ENCODE data around the gene CPB1.

The CPB1 gene

DNA sequence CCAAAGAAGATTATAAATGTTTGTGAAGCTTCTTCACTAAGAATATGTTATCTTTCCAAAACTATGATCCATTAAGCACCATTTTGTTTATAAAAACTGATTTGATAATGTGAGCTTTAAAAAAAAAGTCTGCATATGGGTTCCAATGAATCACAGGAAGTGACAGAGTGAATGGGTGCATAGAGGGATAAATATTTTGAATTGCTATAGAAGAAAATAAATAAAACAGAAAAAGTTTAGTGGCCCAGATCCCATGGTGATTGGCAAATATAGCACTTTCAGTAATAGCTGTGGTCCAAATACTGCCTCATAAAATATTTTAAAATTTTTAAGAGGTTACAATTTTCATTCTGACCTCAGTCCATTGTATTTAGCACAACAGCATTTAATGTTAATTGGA is 56.6 kb downstream of the CPB1 start:
- Histone ChIP-seq H2AFZ (ENCODE audit: low read depth) (no peak overlapping the region), H3K36me3 (ENCODE audit: insufficient read depth) (no peaks in the 10 kb centered on the region), H3K4me2 (no peak overlapping the region), H3K4me1 (ENCODE audit: low read depth, poor library complexity, severe bottlenecking) (no peaks in the 10 kb centered on the region), H3K79me2 (ENCODE audit: insufficient read depth, low read depth) (no peaks in the 10 kb centered on the region), H3K27ac (no peak overlapping the region), H4K20me1 (ENCODE audit: insufficient read depth) (no peaks in the 10 kb centered on the region), H3K27me3 (ENCODE audit: insufficient read depth, low read depth) (no peaks in the 10 kb centered on the region), H3K4me3 (IDR thresholded peaks at IDR 0.05; ENCODE audit: insufficient read depth, low read depth, low read length) (no peak overlapping the region), H3K9ac (no peak overlapping the region)
- TF ChIP-seq, protein P1, sequence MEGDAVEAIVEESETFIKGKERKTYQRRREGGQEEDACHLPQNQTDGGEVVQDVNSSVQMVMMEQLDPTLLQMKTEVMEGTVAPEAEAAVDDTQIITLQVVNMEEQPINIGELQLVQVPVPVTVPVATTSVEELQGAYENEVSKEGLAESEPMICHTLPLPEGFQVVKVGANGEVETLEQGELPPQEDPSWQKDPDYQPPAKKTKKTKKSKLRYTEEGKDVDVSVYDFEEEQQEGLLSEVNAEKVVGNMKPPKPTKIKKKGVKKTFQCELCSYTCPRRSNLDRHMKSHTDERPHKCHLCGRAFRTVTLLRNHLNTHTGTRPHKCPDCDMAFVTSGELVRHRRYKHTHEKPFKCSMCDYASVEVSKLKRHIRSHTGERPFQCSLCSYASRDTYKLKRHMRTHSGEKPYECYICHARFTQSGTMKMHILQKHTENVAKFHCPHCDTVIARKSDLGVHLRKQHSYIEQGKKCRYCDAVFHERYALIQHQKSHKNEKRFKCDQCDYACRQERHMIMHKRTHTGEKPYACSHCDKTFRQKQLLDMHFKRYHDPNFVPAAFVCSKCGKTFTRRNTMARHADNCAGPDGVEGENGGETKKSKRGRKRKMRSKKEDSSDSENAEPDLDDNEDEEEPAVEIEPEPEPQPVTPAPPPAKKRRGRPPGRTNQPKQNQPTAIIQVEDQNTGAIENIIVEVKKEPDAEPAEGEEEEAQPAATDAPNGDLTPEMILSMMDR (conservative IDR thresholded peaks at IDR 0.05; ENCODE audit: low read depth, low read length), result no peak

DNA sequence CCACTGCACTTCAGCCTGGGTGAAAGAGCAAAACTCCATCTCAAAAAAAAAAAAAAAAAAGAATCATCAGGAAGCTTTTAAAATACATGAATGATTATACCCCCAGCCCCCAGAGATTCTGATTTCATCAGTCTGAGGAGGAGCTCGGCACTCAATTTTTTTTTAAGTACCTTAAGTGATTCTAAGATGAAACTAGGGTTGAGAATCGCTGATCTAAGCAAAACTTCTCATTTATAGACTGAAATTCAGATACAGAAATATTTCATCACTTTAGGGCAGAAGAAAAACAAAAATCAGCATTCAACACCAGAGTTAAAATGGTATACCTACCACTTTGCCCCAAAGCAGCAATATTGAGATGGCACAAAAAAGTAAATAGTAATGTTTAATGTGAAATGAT is 62.2 kb downstream of the CPB1 start:
- Histone ChIP-seq H3K27me3 (ENCODE audit: insufficient read depth, low read depth) (no peaks in the 10 kb centered on the region), H3K9ac (no peak overlapping the region), H3K4me3 (IDR thresholded peaks at IDR 0.05; ENCODE audit: insufficient read depth, low read depth, low read length) (no peak overlapping the region), H4K20me1 (ENCODE audit: insufficient read depth) (no peaks in the 10 kb centered on the region), H3K4me1 (ENCODE audit: low read depth, poor library complexity, severe bottlenecking) (no peaks in the 10 kb centered on the region), H3K79me2 (ENCODE audit: insufficient read depth, low read depth) (no peaks in the 10 kb centered on the region), H3K4me2 (no peak overlapping the region), H3K27ac (no peak overlapping the region), H3K36me3 (ENCODE audit: insufficient read depth) (no peaks in the 10 kb centered on the region), H2AFZ (ENCODE audit: low read depth) (no peak overlapping the region)
- TF ChIP-seq, protein P1 (conservative IDR thresholded peaks at IDR 0.05; ENCODE audit: low read depth, low read length), result no peak

DNA sequence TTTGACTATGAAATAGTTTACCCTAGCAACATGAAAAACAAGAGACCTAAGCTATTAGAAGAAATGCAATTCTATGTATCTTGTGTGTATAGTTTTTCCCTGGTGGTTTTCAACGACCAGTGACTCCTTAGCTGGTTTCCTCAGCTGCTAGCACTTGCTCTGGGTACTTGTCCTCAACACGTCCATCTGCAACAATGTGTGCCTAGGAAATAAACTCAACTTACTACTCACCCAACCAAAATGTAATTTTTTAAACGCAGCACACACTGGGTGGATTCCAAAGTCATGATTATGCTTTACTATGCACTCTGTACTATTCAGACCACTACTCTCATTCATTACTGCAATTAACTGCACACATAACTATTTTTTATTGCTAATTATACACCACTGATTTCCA is 68.5 kb downstream of the CPB1 start:
- H3K4me3 ChIP-seq (IDR thresholded peaks at IDR 0.05; ENCODE audit: insufficient read depth, low read depth, low read length), result no peak overlapping the region
- H3K4me1 ChIP-seq (ENCODE audit: low read depth, poor library complexity, severe bottlenecking), result no peaks in the 10 kb centered on the region
- no peaks in the 10 kb centered on the region for H3K27me3 ChIP-seq (ENCODE audit: insufficient read depth, low read depth)
- H3K9ac ChIP-seq, result no peak overlapping the region
- no peak overlapping the region for H3K4me2 ChIP-seq
- TF ChIP-seq, protein P1 (conservative IDR thresholded peaks at IDR 0.05; ENCODE audit: low read depth, low read length), result no peak
- no peak overlapping the region for H2AFZ ChIP-seq (ENCODE audit: low read depth)
- no peaks in the 10 kb centered on the region for H3K36me3 ChIP-seq (ENCODE audit: insufficient read depth)
- no peak overlapping the region for H3K27ac ChIP-seq
- no peaks in the 10 kb centered on the region for H4K20me1 ChIP-seq (ENCODE audit: insufficient read depth)
- H3K79me2 ChIP-seq (ENCODE audit: insufficient read depth, low read depth), result no peaks in the 10 kb centered on the region

DNA sequence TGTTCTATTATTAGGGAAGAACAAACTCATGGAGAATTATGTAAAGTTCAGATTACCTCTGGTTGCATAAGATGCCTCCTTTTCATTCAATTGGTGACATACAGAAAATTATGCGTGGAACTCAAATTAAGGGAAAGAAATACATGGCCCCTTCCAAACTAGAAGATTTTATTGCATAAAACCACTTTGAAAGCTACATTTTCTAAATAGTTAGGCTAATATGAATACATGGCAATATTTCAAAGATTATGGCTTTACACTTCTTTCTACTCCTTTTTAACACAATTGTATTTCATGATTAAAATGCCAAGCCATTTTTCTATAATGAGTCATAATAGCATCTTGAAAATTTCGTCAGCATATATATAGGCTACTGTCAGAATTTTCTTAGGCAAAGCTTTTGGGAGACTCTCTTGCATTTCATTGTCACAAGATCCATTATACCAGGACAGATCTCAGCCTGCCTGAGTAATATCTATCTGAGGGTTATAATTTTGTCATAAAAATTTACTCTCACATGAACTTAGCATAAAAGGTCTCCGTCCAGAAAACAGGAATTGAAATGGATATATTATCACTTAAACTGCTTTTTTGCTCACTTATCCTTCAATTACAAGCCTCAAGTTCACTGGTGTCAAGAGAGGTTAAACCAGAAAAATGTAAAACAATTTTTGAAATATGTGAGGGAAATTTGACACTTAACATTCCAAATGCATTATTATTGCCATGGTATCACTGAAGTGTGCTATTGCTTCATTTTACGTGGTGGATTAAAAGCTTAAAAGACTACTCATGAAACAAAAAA is 74.6 kb downstream of the CPB1 start:
- TF ChIP-seq, protein P1 (conservative IDR thresholded peaks at IDR 0.05; ENCODE audit: low read depth, low read length), result no peak
- Histone ChIP-seq H4K20me1 (ENCODE audit: insufficient read depth) (no peaks in the 10 kb centered on the region), H2AFZ (ENCODE audit: low read depth) (no peak overlapping the region), H3K27ac (no peak overlapping the region), H3K4me1 (ENCODE audit: low read depth, poor library complexity, severe bottlenecking) (no peaks in the 10 kb centered on the region), H3K79me2 (ENCODE audit: insufficient read depth, low read depth) (no peaks in the 10 kb centered on the region), H3K4me2 (no peak overlapping the region), H3K36me3 (ENCODE audit: insufficient read depth) (no peaks in the 10 kb centered on the region), H3K4me3 (IDR thresholded peaks at IDR 0.05; ENCODE audit: insufficient read depth, low read depth, low read length) (no peak overlapping the region), H3K27me3 (ENCODE audit: insufficient read depth, low read depth) (no peaks in the 10 kb centered on the region), H3K9ac (no peak overlapping the region)
